G401 (cell line): ENCODE results near the gene PCBP1. TPM values are rescaled to one million over a fixed set of nuclear protein-coding genes. Genes with fewer than 3 reads are reported as not detected.

Experiments
- total RNA-seq: library from RNA; depleted of rRNA; stranded (reverse); fragments of >200 nt; shearing (Covaris generic); gene quantifications from 2 replicates; pipeline ENCODE4 v1.2.3, GENCODE V29; 2014; rRNA removed

PCBP1 gene
- total RNA-seq, 1 experiment from 2014 or later, result 167 TPM

Other genes with a start within 250 kb of the PCBP1 start
- 51.7 and 63.0 TPM in 2 replicates for gene SNRNP27, start 193.5 kb upstream of the PCBP1 start, total RNA-seq
- gene MXD1, start 172.4 kb upstream of the PCBP1 start, total RNA-seq, result 4.8 and 5.2 TPM in 2 replicates
- 0.55 and 1.3 TPM in 2 replicates for gene ASPRV1, start 125.8 kb upstream of the PCBP1 start, total RNA-seq
- gene C2orf42, start 103.5 kb downstream of the PCBP1 start, total RNA-seq, result 5.3 and 6.8 TPM in 2 replicates
- 98.9 and 99.1 TPM in 2 replicates for gene TIA1, start 161.2 kb downstream of the PCBP1 start, total RNA-seq
- 8.1 and 18.8 TPM in 2 replicates for gene PCYOX1, start 170.7 kb downstream of the PCBP1 start, total RNA-seq
- 238 and 239 TPM in 2 replicates for gene SNRPG, start 206.3 kb downstream of the PCBP1 start, total RNA-seq
- 95.8 and 102 TPM in 2 replicates for gene FAM136A, start 214.6 kb downstream of the PCBP1 start, total RNA-seq